Neural progenitor cell (in vitro differentiated cells): Measurements from ENCODE around the gene C2orf68.

ENCODE experiments used
- EZH2 ChIP-seq: fragments of 200-600 bp; sonication (generic); IDR thresholded peaks from 2 replicates; pipeline ENCODE4 v1.6.1; 2017; ENCODE audit warnings: antibody characterized with exemption, mild to moderate bottlenecking, moderate library complexity
- TF ChIP-seq, protein P1 (sequence below): fragments of 200-600 bp; sonication (generic); IDR thresholded peaks from 2 replicates; pipeline ENCODE4 v1.5.1; 2017; ENCODE audit warnings: antibody characterized with exemption, mild to moderate bottlenecking

DNA sequence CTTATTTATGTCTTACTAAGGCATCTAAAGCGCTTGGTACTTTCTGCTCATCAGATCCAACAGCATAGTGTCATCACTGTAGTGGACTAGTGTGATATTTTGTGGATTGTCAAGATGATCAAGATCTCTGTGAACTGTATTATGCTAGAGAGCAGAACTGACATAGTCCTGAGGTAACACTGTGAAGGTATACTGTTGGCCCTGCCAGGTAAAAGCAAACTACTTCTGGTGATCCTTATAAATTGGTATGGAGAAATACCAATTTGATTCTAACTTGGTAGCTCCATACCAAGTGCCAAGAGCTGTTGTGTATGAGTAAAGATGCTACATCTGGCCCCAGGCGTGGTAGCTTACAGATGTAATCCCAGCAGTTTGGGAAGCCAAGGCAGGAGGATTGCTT lies 40.2 kb upstream of the C2orf68 start:
- TF ChIP-seq, protein P1, sequence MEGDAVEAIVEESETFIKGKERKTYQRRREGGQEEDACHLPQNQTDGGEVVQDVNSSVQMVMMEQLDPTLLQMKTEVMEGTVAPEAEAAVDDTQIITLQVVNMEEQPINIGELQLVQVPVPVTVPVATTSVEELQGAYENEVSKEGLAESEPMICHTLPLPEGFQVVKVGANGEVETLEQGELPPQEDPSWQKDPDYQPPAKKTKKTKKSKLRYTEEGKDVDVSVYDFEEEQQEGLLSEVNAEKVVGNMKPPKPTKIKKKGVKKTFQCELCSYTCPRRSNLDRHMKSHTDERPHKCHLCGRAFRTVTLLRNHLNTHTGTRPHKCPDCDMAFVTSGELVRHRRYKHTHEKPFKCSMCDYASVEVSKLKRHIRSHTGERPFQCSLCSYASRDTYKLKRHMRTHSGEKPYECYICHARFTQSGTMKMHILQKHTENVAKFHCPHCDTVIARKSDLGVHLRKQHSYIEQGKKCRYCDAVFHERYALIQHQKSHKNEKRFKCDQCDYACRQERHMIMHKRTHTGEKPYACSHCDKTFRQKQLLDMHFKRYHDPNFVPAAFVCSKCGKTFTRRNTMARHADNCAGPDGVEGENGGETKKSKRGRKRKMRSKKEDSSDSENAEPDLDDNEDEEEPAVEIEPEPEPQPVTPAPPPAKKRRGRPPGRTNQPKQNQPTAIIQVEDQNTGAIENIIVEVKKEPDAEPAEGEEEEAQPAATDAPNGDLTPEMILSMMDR: no peak
- no peak for TF ChIP-seq EZH2
